ENCODE measurements around the gene WWOX.

DNA sequence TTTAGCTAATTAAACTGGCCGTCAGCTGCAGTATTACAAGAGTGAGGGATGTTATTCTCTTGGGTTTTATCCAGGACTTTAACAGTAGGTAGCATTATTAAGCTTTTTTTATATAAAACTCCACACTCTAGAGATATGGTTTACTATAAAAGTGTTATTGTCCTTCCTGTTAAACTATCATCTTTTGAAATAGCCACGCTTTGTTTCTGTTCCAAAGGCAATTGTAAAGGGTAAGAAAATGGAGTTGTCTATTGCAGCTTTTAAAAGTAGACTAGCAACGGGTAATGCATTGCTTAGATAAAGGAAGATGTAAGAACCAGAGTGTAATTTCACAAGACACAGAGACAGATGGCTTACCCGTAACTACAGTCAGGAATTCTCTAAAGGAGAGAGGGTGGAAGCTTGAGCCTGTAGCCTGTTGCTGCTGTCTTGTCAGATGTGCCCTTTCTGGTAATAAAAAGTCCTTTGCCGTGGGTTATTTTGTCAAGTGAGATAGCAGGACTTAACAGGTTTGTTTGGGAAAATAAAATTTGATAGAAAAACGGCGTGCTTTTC lies 56.4 kb downstream of the WWOX start:
- TF ChIP-seq CEBPB (IDR thresholded peaks at IDR 0.05; ENCODE audit: low read depth, low read length) (no peak), RCOR1 (IDR thresholded peaks at IDR 0.05; ENCODE audit: insufficient replicate concordance, low read length) (no peak), POLR2A (IDR thresholded peaks at IDR 0.05; ENCODE audit: low read depth, low read length) (no peak), SMC3 (IDR thresholded peaks at IDR 0.05; ENCODE audit: low read depth, low read length) (no peak), RFX5 (IDR thresholded peaks at IDR 0.05; ENCODE audit: low read depth, low read length) (no peak), FOS (IDR thresholded peaks at IDR 0.05; ENCODE audit: low read depth, low read length) (no peak), RAD21 (IDR thresholded peaks at IDR 0.05; ENCODE audit: low read length) (no peak), CHD1 (IDR thresholded peaks at IDR 0.05; ENCODE audit: low read depth, low read length) (no peak), MAFK (IDR thresholded peaks at IDR 0.05; ENCODE audit: low read depth, low read length) (no peak)
- TF ChIP-seq, protein P1, sequence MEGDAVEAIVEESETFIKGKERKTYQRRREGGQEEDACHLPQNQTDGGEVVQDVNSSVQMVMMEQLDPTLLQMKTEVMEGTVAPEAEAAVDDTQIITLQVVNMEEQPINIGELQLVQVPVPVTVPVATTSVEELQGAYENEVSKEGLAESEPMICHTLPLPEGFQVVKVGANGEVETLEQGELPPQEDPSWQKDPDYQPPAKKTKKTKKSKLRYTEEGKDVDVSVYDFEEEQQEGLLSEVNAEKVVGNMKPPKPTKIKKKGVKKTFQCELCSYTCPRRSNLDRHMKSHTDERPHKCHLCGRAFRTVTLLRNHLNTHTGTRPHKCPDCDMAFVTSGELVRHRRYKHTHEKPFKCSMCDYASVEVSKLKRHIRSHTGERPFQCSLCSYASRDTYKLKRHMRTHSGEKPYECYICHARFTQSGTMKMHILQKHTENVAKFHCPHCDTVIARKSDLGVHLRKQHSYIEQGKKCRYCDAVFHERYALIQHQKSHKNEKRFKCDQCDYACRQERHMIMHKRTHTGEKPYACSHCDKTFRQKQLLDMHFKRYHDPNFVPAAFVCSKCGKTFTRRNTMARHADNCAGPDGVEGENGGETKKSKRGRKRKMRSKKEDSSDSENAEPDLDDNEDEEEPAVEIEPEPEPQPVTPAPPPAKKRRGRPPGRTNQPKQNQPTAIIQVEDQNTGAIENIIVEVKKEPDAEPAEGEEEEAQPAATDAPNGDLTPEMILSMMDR (conservative IDR thresholded peaks at IDR 0.05; ENCODE audit: low read depth, low read length), result no peak
